Breast epithelium (tissue), 4 donors: Measurements from ENCODE around the gene EFEMP1. TPM values are rescaled to one million over a fixed set of nuclear protein-coding genes. Genes with fewer than 3 reads are reported as not detected.
A peak's percentile ranks its signal among the peaks of the same experiment; 100 is the strongest.
"Not testable (repeated sequence)": the region's sequence is repeated elsewhere in the genome, so short reads cannot be mapped to it uniquely, and the experiment has no call there.

Experiments used
- DNase-seq, 2 donors: peaks; one replicate each; pipeline ENCODE4 v3.0.0-alpha.2; 2019; ENCODE audit warnings: low spot score in 2 of 2
- H3K27ac ChIP-seq, 2 donors: fragments of 200-600 bp; sonication (generic) in 1 of 2; one replicate each; pipeline ENCODE4 v1.5.1; 2016 to 2019; ENCODE audit warnings: mild to moderate bottlenecking in 1 of 2
- H3K27me3 ChIP-seq, 2 donors: fragments of 200-600 bp; sonication (generic) in 1 of 2; one replicate each; pipeline versions ENCODE4 v1.5.1 to v1.6.0; 2017 to 2019; ENCODE audit warnings: control low read depth in 1 of 2, mild to moderate bottlenecking in 1 of 2
- H3K36me3 ChIP-seq: fragments of 200-600 bp; one replicate; pipeline ENCODE4 v1.5.1; 2019
- H3K4me1 ChIP-seq, 2 donors: fragments of 200-600 bp; sonication (generic); one replicate each; pipeline ENCODE4 v1.5.1; 2016 to 2019; ENCODE audit warnings: control low read depth in 1 of 2
- H3K4me3 ChIP-seq, 3 donors: fragments of 200-600 bp; sonication (generic); 1 replicate in 2 of 3; 2 replicates in 1 of 3; pipeline ENCODE4 v1.5.1; 2016 to 2019; ENCODE audit warnings: mild to moderate bottlenecking in 3 of 3, moderate library complexity in 2 of 3
- H3K9me3 ChIP-seq, 2 donors: fragments of 200-600 bp; sonication (generic) in 1 of 2; one replicate each; pipeline ENCODE4 v1.5.1; 2016 to 2019; ENCODE audit warnings: control low read depth in 1 of 2
- POLR2A ChIP-seq: fragments of 450-650 bp; IDR thresholded peaks from one replicate; pipeline ENCODE4 v1.6.1; 2016; ENCODE audit warnings: antibody characterized with exemption, mild to moderate bottlenecking, moderate library complexity
- POLR2AphosphoS5 ChIP-seq, 3 donors: sonication (generic); formaldehyde crosslinking; IDR thresholded peaks; one replicate each; pipeline ENCODE4 v1.6.1; 2017; ENCODE audit warnings: antibody characterized with exemption in 3 of 3
- intact Hi-C: fragments of 100-400 bp; cut with DNase I; formaldehyde crosslinking; loops from one replicate; pipeline ENCODE4 v1.15.1; 2023; ENCODE audit warnings: low total_unique reads
- total RNA-seq, 3 donors: library from RNA; depleted of rRNA; stranded (reverse); fragments of >200 nt; gene quantifications; one replicate each; pipeline ENCODE4 v1.1.0, GENCODE V29; 2016
- TF ChIP-seq, protein P1 (sequence below), 3 donors: fragments of 450-650 bp; IDR thresholded peaks; one replicate each; pipeline ENCODE4 v1.5.1; 2016 to 2017; ENCODE audit warnings: antibody characterized with exemption in 3 of 3, mild to moderate bottlenecking in 3 of 3, moderate library complexity in 3 of 3

Gene EFEMP1
- total RNA-seq, 3 donors from 2014 or later: 186 to 445 (median 273) TPM

GRCh38 chr2:55842046-55842445, 81.5 kb downstream of the EFEMP1 start:
- H3K27me3 ChIP-seq: no peaks in the 10 kb centered on the region
- H3K4me3 ChIP-seq: no peak overlapping the region
- intact Hi-C loops: no loop called here
- no peak for TF ChIP-seq POLR2A
- TF ChIP-seq POLR2AphosphoS5 (IDR thresholded peaks at IDR 0.05): no peak
- TF ChIP-seq, protein P1, sequence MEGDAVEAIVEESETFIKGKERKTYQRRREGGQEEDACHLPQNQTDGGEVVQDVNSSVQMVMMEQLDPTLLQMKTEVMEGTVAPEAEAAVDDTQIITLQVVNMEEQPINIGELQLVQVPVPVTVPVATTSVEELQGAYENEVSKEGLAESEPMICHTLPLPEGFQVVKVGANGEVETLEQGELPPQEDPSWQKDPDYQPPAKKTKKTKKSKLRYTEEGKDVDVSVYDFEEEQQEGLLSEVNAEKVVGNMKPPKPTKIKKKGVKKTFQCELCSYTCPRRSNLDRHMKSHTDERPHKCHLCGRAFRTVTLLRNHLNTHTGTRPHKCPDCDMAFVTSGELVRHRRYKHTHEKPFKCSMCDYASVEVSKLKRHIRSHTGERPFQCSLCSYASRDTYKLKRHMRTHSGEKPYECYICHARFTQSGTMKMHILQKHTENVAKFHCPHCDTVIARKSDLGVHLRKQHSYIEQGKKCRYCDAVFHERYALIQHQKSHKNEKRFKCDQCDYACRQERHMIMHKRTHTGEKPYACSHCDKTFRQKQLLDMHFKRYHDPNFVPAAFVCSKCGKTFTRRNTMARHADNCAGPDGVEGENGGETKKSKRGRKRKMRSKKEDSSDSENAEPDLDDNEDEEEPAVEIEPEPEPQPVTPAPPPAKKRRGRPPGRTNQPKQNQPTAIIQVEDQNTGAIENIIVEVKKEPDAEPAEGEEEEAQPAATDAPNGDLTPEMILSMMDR (IDR thresholded peaks at IDR 0.05): no peak
- H3K4me1 ChIP-seq: no peaks in the 10 kb centered on the region
- no peaks in the 10 kb centered on the region for H3K36me3 ChIP-seq
- no peak for DNase-seq
- H3K27ac ChIP-seq: no peak overlapping the region
- no peaks in the 10 kb centered on the region for H3K9me3 ChIP-seq

DNA sequence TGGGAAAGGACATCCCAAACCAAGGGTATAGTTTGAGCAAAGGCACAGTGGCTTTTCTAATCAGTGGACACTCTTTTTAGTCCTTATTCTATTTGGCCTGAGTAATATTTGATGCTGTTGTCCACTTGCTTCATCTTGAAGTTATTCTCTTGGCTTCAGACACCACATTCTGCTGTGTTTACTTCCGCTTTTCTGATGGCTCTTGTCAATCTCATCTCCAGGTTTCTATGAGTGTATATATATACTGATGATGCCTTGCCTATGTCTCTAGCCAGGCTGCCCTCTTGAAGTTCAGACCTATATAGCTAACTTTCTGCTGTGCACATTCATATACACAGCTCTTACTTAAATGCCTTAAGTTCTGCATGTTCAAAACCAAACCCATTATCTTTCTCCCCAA, 83.1 kb downstream of the EFEMP1 start:
- intact Hi-C loops: no loop called here
- Histone ChIP-seq H3K4me1 (no peaks in the 10 kb centered on the region), H3K27ac (peak overlapping the region; percentile 55 to 62), H3K4me3 (no peak overlapping the region), H3K36me3 (no peaks in the 10 kb centered on the region), H3K27me3 (no peaks in the 10 kb centered on the region), H3K9me3 (no peaks in the 10 kb centered on the region)
- TF ChIP-seq POLR2A: no peak
- no peak for TF ChIP-seq POLR2AphosphoS5 (IDR thresholded peaks at IDR 0.05)
- TF ChIP-seq, protein P1 (IDR thresholded peaks at IDR 0.05): no peak
- no peak for DNase-seq

DNA sequence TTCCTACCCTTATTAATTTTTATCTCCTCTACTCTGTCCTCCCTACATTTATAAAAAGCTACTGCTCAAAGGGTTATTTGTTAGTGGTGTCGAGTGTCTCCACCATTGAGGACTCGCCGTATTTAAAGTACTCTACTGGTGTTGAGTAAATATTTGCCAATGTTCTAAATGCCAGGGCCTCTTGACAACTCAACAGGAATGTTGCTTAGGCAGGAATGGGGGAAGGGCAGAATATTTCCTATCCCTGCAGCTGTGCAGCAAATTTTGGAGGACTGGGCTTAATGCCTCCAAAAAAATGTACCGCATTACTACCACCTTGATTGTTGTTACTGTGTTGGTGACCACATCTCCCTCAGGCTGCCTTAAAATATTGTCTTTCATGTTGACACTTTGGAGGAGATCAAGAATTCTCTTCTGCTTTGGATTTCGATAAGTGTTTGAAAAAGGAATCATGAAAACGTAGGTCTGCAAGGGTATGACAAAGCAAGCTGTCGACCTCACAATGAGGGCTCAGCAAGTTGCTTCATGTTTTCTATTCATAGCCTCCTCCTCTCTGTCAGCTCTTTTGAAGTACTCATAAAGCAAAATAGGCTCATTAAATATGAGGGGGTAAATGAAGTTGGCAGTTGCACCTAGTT, 84.3 kb downstream of the EFEMP1 start:
- Histone ChIP-seq H3K27ac (peak overlapping the region; percentile 64 to 65), H3K9me3 (no peaks in the 10 kb centered on the region), H3K36me3 (no peaks in the 10 kb centered on the region), H3K27me3 (no peaks in the 10 kb centered on the region), H3K4me1 (no peaks in the 10 kb centered on the region), H3K4me3 (no peak overlapping the region)
- peak in 1 of 2 donors; percentile 32 for DNase-seq
- peak in 1 of 3 donors; percentile 35 for TF ChIP-seq POLR2AphosphoS5 (IDR thresholded peaks at IDR 0.05)
- TF ChIP-seq POLR2A: no peak
- intact Hi-C loops: no loop called here

DNA sequence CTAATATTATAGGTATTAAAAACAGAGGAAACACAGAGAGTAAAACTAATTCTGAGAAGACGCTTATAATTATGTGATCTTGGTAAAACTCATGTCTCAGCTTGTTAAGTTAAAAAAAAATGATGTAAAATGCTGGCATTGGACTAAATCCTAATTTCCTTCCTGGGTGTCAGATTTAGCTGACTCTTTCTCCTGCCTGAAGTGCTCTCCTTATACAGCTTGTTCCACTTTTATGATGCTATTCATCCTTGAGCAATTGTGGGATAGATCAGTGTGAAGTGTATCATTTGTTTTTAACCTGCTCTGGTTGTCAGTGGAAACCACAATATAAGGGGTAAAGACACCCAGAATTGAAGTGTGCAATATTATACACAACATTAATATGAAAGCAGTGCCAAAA, 84.9 kb downstream of the EFEMP1 start:
- Histone ChIP-seq H3K4me3 (no peak overlapping the region), H3K4me1 (no peaks in the 10 kb centered on the region), H3K9me3 (no peaks in the 10 kb centered on the region), H3K27me3 (no peaks in the 10 kb centered on the region), H3K36me3 (no peaks in the 10 kb centered on the region), H3K27ac (peak overlapping the region; percentile 64 to 65)
- TF ChIP-seq, protein P1 (IDR thresholded peaks at IDR 0.05): no peak
- no peak for TF ChIP-seq POLR2AphosphoS5 (IDR thresholded peaks at IDR 0.05)
- TF ChIP-seq POLR2A: no peak
- intact Hi-C loops: no loop called here
- no peak for DNase-seq

- H3K4me1 ChIP-seq, DNase-seq, intact Hi-C loops, H3K36me3 ChIP-seq, H3K27me3 ChIP-seq, H3K9me3 ChIP-seq, H3K4me3 ChIP-seq: not testable (repeated sequence)
- peak overlapping the region; percentile 64 to 65 for H3K27ac ChIP-seq
Measured at GRCh38 chr2:55838117-55838516, 85.5 kb downstream of the EFEMP1 start.

GRCh38 chr2:55837073-55837472, 86.5 kb downstream of the EFEMP1 start:
- H3K27me3 ChIP-seq: no peaks in the 10 kb centered on the region
- no peaks in the 10 kb centered on the region for H3K36me3 ChIP-seq
- DNase-seq: no peak
- TF ChIP-seq POLR2AphosphoS5 (IDR thresholded peaks at IDR 0.05) (no peak), POLR2A (no peak)
- TF ChIP-seq, protein P1 (IDR thresholded peaks at IDR 0.05): no peak
- H3K9me3 ChIP-seq: no peaks in the 10 kb centered on the region
- intact Hi-C loops: no loop called here
- H3K27ac ChIP-seq: no peak overlapping the region
- H3K4me3 ChIP-seq: no peak overlapping the region
- no peaks in the 10 kb centered on the region for H3K4me1 ChIP-seq

GRCh38 chr2:55831671-55832410, 91.7 kb downstream of the EFEMP1 start:
- DNase-seq, H3K9me3 ChIP-seq, H3K36me3 ChIP-seq, H3K4me1 ChIP-seq, H3K27me3 ChIP-seq, H3K27ac ChIP-seq, intact Hi-C loops, H3K4me3 ChIP-seq: not testable (repeated sequence)
